Measurements from ENCODE around the gene CNOT8.

DNA sequence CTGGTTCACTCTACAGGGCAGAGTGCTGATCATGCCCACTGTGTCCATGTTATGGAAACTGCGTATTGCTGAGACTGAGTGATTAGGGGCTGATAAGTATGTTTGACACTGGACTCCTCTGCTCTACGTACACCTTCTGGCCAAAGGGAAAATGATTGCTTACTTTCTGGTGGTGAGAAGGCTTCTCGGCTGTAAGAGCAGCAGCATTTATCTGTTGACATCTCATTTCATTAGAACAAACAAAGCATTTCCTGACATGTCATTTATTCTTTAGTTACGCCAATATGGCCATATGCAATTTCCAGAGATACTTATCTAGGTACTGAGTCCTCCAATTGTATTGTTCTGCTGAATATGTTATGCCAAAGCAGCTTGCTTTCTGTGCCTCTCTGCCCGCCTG, 13.6 kb upstream of the CNOT8 start:
- TF ChIP-seq CTCF (IDR thresholded peaks at IDR 0.05; ENCODE audit: low read depth, low read length, poor library complexity, severe bottlenecking) (no peak), EZH2phosphoT487 (IDR thresholded peaks at IDR 0.05; ENCODE audit: borderline replicate concordance, low read length) (no peak)
